NCI-H748 (cell line): Measurements from ENCODE around the gene SLC35F1.
A peak's percentile ranks its signal among the peaks of the same experiment; 100 is the strongest.

Experiments
- DNase-seq: peaks from one replicate; lab custom pipeline; 2025; ENCODE audit not compliant: unreplicated experiment; lab: John Stamatoyannopoulos, UW

The SLC35F1 gene

DNA sequence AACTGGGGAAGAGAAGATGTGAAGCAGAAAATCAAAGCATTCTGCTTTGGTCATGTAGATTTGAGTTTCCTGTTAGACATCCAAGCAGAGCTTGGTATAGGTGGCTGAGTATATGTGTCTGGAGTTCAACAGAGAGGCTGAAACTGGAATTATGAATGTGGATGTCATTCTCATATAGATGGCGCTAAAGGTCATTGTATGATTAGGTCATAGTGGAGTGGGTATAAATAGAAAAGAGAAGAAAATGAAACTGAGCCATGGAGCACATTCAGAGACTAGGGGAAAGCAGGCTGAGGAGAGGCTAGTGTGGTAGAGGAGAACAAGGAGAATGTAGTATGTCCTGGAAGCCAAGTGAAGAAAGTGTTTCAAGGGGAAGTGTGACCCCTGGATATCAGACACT is 345.4 kb downstream of the SLC35F1 start:
- DNase-seq: no peak

DNA sequence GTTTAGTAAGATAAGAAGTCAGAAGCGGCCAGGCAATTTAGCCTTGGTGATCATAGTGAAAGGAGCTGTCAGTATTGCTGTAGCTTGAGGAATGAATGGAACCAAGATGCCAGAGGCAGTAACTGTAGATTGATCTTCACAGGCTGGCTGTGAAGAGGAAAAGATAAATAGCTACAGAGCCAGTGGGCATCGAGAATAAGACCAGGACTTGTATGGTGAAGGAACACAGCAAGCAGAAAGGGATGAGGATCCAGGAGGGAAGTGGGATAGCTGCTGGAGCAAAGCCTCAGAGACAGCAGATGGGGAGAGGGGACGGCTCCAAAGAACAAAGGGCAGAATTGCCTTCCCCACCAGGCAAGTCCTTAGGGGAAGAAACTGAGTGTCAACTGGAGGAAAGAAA is 346.7 kb downstream of the SLC35F1 start:
- no peak for DNase-seq

DNA sequence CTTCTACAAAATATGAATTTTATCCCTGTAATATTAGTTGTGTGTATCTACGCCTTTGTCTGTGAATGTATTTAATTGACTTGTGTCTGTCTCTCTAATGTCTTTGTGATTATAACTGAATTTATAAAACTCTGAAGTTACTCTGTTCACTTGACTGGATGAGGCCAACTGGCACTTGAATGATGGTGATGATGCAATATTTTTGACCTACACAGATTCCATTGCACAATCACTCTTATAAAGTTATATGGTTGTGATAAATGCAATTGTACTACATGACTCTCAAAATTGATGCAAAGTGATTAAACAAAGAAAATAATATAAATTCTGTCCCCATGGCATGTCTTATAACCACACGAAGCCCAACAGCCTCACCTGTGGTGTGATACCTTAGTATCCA is 353.8 kb downstream of the SLC35F1 start:
- no peak for DNase-seq

DNA sequence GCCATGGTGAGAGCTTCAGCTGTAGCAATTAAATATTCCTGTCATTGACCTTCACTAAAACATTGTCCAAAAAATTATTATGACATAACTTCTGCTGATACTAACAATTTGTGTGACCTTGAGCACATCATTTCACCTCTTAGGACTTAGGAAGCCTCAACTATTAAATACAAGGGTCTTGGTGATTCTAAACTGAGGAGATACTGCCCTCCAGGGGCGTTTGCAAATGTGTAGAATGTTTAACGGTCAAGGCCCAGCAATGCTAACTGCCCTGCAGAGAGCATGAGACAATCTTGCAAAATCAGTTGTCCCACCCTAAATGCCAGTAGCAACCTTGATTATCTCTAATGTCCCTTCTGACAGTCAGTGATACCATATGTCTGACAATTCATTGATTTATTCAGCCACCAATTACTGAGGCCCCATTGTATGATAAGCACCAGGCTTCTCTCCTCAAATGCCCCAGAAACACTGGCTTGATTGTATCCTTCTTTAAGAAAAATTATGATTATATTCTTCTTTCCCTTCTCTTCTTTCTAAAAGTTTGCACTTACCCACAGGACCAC is 356.9 kb downstream of the SLC35F1 start:
- DNase-seq: peak; percentile 44

DNA sequence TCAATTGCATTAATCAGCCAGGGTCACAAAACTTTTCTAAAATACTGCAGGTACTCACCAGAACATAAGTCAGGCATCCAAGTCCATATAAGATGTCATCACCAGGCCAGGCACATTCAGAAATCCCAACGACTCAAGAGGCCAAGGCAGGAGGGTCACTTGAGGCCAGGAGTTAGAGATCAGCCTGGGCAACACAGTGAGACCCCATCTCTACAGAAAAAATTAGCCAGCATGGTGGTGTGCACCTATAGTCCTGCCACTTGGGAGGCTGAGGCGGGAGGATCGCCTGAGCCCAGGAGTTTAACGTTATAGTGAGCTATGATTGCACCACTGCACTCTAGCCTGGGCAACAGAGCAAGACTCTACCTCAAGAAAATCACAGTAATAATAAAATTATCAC is 362.6 kb downstream of the SLC35F1 start:
- no peak for DNase-seq

DNA sequence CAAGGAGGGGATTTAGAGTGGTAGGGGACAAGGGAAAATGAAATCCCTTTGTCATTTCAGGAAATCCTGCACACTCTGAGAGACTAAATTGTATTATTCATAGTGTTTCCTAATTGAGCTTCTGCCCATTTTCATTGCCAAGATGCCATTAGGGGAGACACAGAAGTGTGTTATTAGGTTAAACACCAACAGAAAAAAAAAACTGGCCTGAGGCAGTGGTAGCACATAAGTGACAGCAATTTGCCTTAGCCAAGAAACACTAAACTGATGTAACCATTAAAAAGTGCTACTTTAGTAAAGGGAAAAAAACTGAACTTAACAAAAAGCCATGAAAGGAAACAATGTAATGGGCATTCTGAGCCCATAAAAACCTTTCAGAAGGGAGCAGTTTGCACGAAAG is 370.6 kb downstream of the SLC35F1 start:
- no peak for DNase-seq

DNA sequence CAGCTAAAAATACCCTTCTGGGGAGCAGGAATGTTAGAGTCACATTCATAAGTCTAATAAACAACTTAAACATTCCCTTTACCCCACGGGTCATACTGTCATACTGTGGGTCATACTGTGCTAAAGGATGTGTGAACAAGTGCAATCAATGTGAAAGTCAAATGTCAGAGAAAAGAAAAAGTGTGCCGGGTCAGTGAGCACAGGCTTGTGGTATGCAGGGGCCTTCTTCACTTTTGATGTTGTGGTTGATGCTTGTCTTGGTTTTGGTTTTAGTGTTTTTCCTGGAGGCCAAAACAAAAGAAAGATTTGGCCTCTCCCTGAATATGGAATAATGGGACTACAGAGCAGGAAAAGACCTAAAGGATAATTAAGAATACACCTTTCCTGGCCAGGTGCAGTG is 373.1 kb downstream of the SLC35F1 start:
- no peak for DNase-seq

DNA sequence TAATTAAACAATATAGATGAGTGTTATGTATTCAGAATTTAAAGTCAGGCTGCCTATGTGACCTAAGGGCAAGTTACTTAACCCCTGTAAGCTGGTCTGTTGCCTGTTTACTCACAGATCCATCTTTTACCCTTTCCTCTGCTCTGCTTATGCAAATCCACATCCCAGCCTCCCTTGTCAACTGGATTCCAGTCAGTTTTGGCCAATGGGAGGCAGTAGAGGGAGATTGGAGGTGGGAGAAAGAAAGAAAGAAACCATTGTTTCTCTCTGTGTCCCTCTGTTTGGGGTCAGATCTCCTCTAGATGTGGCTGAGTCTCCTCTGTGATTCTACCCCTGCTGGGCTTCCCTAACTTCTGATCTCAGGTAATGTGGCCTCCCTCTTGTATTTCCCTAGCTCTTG is 374.2 kb downstream of the SLC35F1 start:
- no peak for DNase-seq

DNA sequence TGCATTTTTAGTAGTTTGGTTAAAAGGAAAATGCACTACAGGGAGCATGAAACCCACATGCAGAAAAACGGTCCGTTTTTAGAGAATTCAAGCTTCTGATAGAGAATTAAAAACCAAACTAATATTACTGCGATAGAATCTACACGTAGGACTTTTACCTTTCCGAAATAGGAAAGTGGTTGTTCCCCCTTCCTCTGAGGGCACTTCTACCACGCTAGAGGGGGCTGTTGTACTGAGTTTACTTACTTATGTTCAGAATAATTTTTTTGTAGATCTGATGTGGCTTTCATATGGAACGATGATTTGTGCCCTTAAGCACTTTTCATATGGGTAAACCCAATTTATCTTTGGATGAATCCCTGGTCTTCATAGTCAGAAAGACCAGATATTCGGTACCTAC is 376.7 kb downstream of the SLC35F1 start:
- DNase-seq: peak; percentile 85

DNA sequence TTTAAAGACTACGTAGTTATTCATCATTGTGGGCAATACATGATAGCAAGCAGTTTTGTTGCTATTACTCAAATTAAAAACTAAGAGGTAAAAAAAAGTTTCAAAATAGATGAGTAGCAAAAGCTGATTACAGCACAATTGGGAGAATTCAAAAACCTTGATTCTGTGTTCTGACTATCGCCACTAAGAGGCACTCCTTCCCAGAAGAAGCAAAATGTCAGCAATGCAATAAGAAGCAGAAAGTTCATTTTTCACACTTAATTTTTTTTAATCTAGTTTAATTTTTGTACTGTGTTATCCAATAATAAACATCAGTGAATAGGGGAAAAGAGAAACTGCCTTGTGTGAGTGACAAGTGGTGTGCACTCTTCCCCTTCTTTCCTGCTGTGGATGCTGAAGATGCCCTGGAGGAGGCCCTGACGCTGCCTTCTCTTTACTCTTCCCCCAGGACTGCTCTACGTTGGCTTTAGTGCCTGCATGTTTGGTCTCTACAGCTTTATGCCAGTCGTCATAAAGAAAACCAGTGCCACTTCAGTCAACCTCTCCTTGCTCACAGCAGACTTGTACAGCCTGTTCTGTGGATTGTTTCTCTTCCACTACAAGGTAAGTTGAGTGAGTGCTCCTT is 377.8 kb downstream of the SLC35F1 start:
- DNase-seq: peak; percentile 42

DNA sequence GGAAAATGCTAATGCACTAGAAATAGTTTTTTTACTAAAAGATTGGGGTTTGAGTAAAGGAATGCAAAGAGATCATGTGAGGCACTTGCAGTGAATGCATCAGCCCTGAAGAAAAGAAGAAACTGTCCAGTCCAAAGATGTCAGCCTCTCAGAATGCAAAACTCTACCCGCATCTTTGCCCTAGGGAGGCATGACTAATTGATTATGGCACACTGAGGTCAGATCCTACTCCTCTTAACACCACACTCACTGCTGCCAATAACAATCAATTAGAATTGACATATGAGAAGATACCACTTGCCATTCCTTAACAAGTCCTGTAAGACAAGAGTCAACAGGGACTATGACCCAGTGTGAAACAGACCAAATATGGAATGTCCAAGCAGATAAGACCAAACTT is 378.7 kb downstream of the SLC35F1 start:
- DNase-seq: no peak

DNA sequence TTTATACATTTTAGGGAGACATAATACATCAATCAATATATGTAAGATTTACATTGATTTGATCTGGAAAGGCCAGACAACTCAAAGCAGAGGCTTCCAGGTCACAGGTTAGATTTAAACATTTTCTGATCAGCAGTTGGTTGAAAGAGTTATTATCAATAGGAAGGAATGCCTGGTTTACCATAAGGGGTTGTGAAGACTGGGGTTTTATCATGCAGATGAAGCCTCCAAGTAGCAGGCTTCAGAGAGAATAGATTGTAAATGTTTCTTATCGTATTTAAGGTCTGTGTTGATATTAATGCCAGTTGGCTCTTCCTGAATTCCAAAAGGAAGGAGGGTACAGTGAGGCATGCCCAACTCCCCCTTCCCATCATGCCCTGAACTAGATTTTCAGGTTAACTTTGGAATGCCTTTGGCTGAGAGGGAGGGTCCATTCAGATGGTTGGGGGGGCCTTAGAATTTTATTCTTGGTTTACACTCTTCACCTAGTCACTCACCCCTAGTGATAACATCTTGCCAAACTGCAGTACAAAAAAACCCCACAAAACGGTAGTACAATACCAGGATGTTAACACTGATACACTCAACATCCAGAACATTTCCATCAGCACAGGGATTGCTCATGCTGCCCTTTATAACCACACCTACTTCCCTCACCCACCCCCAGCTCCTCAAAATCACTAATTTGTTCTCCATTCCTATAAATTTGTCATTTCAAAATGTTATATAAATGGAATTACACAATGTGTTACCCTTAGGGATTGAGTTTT is 381.5 kb downstream of the SLC35F1 start:
- DNase-seq: peak; percentile 7

DNA sequence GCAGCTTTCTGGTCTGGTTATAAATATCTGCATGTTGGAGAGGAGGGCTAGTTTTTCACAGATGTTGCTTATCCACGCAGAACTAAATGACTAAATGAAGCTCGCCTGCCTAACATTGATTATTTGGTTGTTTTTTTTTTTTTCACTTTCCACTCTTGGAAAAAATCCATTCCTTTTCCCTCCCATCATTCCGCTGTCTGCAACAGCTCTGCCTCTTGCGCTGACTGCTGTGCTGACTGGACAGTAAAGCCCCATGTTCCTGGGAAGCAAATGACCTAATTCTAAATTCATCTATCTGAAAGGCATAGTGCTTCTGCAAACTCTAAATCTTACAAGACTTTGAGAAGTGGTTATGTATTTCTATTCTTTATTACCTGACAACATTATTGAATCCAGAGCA is 385.5 kb downstream of the SLC35F1 start:
- no peak for DNase-seq

DNA sequence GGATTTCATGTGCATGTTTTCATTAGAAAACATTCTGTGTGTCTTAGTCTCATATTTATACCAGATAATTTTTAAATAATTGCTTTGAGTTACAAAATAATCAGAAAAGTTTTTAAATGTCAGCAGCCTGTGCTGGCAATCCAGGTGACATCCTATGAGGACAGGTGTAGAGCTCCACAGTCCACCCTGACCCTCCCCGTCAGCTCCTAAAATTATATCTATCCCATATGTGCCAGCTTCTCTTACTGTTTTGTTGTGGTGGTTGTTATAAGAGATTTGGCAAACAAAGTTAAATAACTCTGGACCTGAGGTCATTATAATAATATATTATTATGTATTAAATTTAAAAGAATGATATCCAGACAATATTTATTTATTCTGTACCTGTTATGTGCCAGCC is 387.8 kb downstream of the SLC35F1 start:
- no peak for DNase-seq

DNA sequence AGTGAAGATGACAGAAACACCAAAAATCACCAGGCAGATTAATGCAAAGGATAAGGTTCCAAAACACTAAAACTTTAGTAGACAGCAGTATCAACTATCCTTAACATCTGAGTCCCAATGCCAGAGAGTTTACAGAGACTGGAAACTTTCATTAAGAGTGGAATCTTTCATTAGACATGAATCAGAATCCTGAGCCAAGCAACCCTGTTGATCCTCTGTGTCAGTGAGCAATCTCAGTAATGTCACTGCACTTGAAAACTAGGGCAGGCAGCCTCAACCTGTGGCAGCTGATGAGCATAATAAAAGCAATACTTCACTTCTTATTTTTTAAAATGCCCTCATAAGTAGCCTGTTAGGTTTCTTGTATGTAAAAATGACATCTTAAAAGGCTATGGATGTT is 388.3 kb downstream of the SLC35F1 start:
- DNase-seq: no peak

DNA sequence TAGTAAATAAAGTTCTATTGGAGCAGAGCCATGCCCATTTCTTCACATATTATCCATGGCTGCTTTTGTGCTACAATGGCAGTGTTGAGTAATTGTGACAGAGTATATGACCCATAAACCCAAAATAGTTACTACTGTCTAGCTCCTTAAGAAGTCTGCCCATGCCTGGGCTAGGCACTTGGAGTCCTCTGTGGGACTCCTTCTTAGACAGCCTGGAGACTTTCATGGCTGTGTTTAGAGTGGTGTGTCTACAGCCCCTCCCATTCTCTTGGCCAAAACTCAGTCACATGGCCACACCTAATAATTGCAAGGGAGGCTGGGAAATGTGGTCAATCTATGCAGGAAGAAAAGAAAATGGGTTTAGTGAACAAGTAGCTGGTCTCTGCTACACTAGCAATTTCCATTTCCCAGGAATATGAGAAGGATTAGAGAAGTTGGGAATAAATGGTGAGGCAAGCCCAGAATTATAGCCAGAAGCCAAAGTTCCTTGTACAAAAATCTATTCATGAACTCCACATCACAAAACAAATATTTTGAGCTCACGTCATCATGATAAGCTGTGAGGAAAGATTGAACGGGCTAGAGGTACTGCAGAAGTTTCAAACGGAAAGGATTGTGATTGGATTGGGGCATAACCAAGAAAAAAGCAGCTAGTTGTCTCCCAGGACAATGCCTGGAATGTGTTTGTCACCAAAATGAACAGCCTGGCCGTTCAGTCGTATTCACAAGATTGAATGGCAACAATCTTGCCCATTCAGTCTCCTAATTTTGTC is 389.3 kb downstream of the SLC35F1 start:
- DNase-seq: no peak

DNA sequence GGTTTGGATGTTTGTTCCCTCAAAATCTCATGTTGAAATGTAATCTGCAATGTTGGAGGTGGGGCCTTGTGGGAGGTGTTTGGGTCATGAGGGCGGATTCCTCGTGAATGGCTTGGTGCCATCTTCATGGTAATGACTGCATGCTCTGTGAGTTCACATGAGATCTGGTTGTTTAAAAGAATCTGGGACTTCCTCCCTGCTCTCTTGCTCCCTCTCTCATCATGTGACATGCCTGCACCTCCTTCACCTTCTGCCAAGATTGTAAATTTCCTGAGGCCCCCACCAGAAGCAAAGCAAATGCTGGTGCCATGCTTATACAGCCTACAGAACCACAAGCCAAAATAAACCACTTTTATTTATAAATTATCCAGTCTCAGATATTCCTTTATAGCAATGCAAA is 390.8 kb downstream of the SLC35F1 start:
- DNase-seq: no peak

DNA sequence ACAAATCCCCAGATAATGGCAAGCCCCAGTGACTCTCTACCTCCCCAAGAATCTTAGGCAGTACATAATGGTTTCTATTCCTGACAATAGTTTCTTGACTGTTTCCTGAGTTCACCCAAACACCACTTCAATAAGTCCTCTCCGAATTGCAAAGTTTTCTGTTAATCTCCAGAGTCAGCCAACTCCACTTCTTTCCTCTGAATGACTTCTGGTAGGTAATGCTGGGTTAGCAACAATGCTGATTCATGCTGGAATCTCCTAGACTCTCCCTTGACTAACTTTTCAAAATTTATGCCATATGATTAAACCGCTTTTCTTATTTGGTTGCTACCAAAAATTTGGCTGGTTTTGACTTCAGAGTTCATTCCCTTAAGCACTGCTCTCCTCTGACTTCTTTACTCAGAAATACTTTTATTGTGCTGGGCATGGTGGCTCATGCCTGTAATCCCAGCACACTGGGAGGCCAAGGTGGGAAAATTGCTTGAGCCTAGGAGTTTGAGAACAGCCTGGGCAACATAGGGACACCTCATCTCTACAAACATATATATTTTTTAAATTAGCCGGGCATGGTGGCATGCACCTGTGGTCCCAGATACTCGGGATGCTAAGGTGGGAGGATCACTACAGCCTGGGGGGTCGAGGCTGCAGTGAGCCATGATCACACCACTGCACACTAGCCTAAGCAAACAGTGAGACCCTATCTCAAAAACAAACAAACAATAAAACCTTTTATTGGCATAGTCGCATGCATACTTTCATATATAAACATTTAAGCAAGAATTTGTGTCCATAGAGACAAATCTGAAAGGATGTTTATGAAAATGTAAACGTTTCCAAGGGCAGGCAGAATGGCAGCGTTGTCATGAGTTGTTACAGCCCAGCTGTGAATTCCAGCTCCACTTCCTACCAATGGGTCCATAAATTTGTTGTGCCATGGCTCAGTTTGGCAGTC is 391.7 kb downstream of the SLC35F1 start:
- peak; percentile 16 for DNase-seq

DNA sequence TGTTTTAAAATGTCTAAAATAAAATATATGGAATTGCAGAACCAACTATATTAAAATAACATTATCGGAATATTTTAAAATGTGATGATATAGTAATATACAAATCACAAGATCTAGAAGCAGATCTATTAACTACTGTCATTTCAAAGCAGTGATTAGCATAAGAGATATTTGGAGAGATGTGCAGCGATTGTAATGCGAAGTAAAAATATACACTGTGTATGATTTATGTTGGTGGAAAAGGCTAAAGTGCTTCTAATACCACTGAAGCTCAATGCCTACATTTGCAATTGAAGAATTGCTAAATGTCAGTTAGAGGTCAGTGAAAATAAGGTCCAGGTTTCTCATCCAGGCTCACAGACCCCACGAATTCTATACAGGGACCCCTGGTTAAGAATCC is 392.4 kb downstream of the SLC35F1 start:
- DNase-seq: no peak

DNA sequence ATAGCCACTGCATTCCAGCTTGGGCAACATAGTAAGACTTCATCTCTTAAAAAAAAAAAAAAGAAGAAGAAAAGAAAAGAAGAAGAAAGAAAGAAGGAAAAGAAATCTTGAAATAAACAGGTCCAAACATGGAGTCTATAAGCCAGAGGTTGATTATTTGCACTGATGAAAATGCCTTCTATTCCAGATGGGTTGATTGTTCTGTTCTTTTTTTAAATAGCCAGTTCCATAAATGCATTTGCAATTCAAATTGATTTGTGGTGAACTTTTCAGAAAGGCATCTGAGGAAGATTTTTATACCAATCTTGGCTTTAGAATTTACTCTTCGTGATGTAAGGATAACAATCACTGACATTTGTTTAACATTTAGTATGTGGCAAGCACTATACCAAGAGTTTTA is 397.3 kb downstream of the SLC35F1 start:
- DNase-seq: no peak

DNA sequence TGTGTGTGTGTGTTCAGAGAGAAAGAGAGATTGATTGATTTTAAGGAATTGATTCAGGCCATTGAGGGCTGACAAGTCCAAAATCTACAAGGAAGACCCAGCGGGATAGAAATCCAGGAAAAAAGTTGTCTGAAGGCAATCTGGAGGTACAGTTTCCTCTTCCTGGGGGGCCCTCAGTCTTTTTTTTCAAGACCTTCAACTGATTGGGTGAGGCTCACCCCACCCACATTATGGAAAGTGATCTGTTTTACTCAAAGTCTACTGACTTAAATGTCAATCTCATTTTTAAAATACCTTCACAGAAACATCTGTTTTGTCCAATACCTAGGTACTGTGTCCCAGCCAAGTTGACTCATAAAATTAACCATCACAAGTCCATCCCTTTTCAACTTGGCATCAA is 398.0 kb downstream of the SLC35F1 start:
- no peak for DNase-seq
